HepG2 (cell line): Measurements from ENCODE around the gene BACE1-AS. TPM values are rescaled to one million over a fixed set of nuclear protein-coding genes. Genes with fewer than 3 reads are reported as not detected.
A peak's percentile ranks its signal among the peaks of the same experiment; 100 is the strongest.

ENCODE experiments used
- ATF1 ChIP-seq: IDR thresholded peaks from 2 replicates; pipeline ENCODE4 v1.6.1; 2016; ENCODE audit warnings: mild to moderate bottlenecking, control low read depth
- BORCS8-MEF2B ChIP-seq: sonication (generic); formaldehyde crosslinking; IDR thresholded peaks from 2 replicates; pipeline ENCODE4 v1.8.0; 2022; ENCODE audit warnings: mild to moderate bottlenecking, missing genetic modification reagents
- CCDC6 ChIP-seq: sonication (generic); formaldehyde crosslinking; IDR thresholded peaks from 2 replicates; pipeline ENCODE4 v1.8.1; 2022; ENCODE audit warnings: mild to moderate bottlenecking, missing genetic modification reagents, moderate library complexity
- FOXA3 ChIP-seq: IDR thresholded peaks from 2 replicates; pipeline ENCODE4 v1.6.1; 2016; ENCODE audit warnings: missing genetic modification reagents, missing compliant biosample characterization
- GTF3A ChIP-seq: sonication (generic); formaldehyde crosslinking; conservative IDR thresholded peaks from 2 replicates; pipeline ENCODE4 v1.4.0; 2020; ENCODE audit warnings: mild to moderate bottlenecking, missing genetic modification reagents
- HDAC1 ChIP-seq: sonication (generic); formaldehyde crosslinking; IDR thresholded peaks from 2 replicates; pipeline ENCODE4 v1.5.1; 2020; ENCODE audit warnings: mild to moderate bottlenecking, missing genetic modification reagents
- HOXA7 ChIP-seq: sonication (generic); formaldehyde crosslinking; IDR thresholded peaks from 2 replicates; pipeline ENCODE4 v1.8.1; 2022; ENCODE audit warnings: mild to moderate bottlenecking, missing genetic modification reagents, moderate library complexity
- KDM6A ChIP-seq: IDR thresholded peaks from 2 replicates; pipeline ENCODE4 v1.6.1; 2016; ENCODE audit warnings: low read depth
- MIER3 ChIP-seq: IDR thresholded peaks from 2 replicates; pipeline ENCODE4 v1.6.1; 2016; ENCODE audit warnings: missing compliant biosample characterization, borderline replicate concordance
- NCOR1 ChIP-seq: fragments of 200-600 bp; sonication (generic); IDR thresholded peaks from 2 replicates; pipeline ENCODE4 v1.7.0; 2017; ENCODE audit warnings: antibody characterized with exemption, low read length, borderline replicate concordance
- RCOR2 ChIP-seq: IDR thresholded peaks from 2 replicates; pipeline ENCODE4 v1.6.1; 2016; ENCODE audit warnings: missing biosample characterization, missing genetic modification reagents
- RXRA ChIP-seq: sonication (generic); formaldehyde crosslinking; IDR thresholded peaks from 2 replicates; pipeline ENCODE4 v1.5.1; 2020; ENCODE audit warnings: missing genetic modification reagents
- SMAD9 ChIP-seq: sonication (generic); formaldehyde crosslinking; IDR thresholded peaks from 2 replicates; pipeline ENCODE4 v1.5.1; 2020; ENCODE audit warnings: mild to moderate bottlenecking, missing genetic modification reagents
- SRSF1 ChIP-seq: fragments of 200-400 bp; formaldehyde crosslinking; optimal IDR thresholded peaks from 2 replicates; pipeline ENCODE3; 2017; ENCODE audit warnings: mild to moderate bottlenecking, low read depth, low read length, moderate library complexity
- SRY ChIP-seq: sonication (generic); formaldehyde crosslinking; IDR thresholded peaks from 2 replicates; pipeline ENCODE4 v1.8.0; 2022; ENCODE audit warnings: mild to moderate bottlenecking, missing genetic modification reagents
- TCF7L2 ChIP-seq: IDR thresholded peaks from 2 replicates; pipeline ENCODE4 v1.6.1; 2011; ENCODE audit warnings: mild to moderate bottlenecking, low read depth, low read length, moderate library complexity
- XRCC5 ChIP-seq: fragments of 200-400 bp; formaldehyde crosslinking; optimal IDR thresholded peaks from 2 replicates; pipeline ENCODE3; 2017; ENCODE audit warnings: mild to moderate bottlenecking, low read length
- ZBTB20 ChIP-seq: sonication (generic); formaldehyde crosslinking; IDR thresholded peaks from 2 replicates; pipeline ENCODE4 v1.8.1; 2023; ENCODE audit warnings: missing genetic modification reagents, low read depth, mild to moderate bottlenecking, borderline replicate concordance
- ZFX ChIP-seq: sonication (generic); formaldehyde crosslinking; IDR thresholded peaks from 2 replicates; pipeline ENCODE4 v1.4.0; 2020; ENCODE audit warnings: mild to moderate bottlenecking, low read depth, missing genetic modification reagents, moderate library complexity
- ZNF296 ChIP-seq: sonication (generic); formaldehyde crosslinking; conservative IDR thresholded peaks from 2 replicates; pipeline ENCODE4 v1.5.0; 2020; ENCODE audit warnings: mild to moderate bottlenecking, missing genetic modification reagents
- ZNF430 ChIP-seq: sonication (generic); formaldehyde crosslinking; IDR thresholded peaks from 2 replicates; pipeline ENCODE4 v1.9.0; 2021; ENCODE audit warnings: mild to moderate bottlenecking, missing genetic modification reagents
- ZNF530 ChIP-seq: sonication (generic); formaldehyde crosslinking; IDR thresholded peaks from 2 replicates; pipeline ENCODE4 v1.5.0; 2020; ENCODE audit warnings: low read depth, mild to moderate bottlenecking, missing genetic modification reagents
- ZNF746 ChIP-seq: sonication (generic); formaldehyde crosslinking; IDR thresholded peaks from 2 replicates; pipeline ENCODE4 v1.8.0; 2022; ENCODE audit warnings: mild to moderate bottlenecking, missing genetic modification reagents
- polyA plus RNA-seq, 8 experiments: library from polyadenylated mRNA; depleted of rRNA in 3 of 8; stranded (reverse) in 7 of 8; unstranded in 1 of 8; fragments of >200 nt; fragmentation: Illumina TruSeq in 4 of 8; extraction: Trizol in 4 of 8; gene quantifications; 2 replicates each; pipeline versions ENCODE4 v1.2.1 to v1.2.3, GENCODE V29; 2011 to 2016; ENCODE audit warnings: low read depth in 4 of 8, missing spikeins in 1 of 8, mixed read lengths in 1 of 8; ENCODE audit not compliant: insufficient read depth in 1 of 8
- total RNA-seq, 5 experiments: library from RNA; depleted of rRNA; stranded (reverse); fragments of >200 nt; fragmentation: Illumina TruSeq; extraction: Trizol; gene quantifications; 2 replicates each; pipeline ENCODE4 v1.2.3, GENCODE V29; 2016; ENCODE audit warnings: low read depth in 1 of 5
- TF ChIP-seq, protein P1 (sequence below): sonication (generic); formaldehyde crosslinking; IDR thresholded peaks from 2 replicates; pipeline ENCODE4 v1.8.0; 2022; ENCODE audit warnings: mild to moderate bottlenecking, missing genetic modification reagents
- TF ChIP-seq, protein P2 (sequence below): sonication (generic); formaldehyde crosslinking; IDR thresholded peaks from 2 replicates; pipeline ENCODE4 v1.8.1; 2023; ENCODE audit warnings: mild to moderate bottlenecking, missing genetic modification reagents, borderline replicate concordance
- TF ChIP-seq, protein P3 (sequence below): sonication (generic); formaldehyde crosslinking; IDR thresholded peaks from 2 replicates; pipeline ENCODE4 v1.5.0; 2020; ENCODE audit warnings: mild to moderate bottlenecking, missing genetic modification reagents, borderline replicate concordance
- TF ChIP-seq, protein P4 (sequence below): sonication (generic); formaldehyde crosslinking; IDR thresholded peaks from 2 replicates; pipeline ENCODE4 v1.8.0; 2022; ENCODE audit warnings: mild to moderate bottlenecking, missing genetic modification reagents, moderate library complexity

The BACE1-AS gene
- total and polyA plus RNA-seq, 2 of the 13 experiments (the other 11 are each of a cell fraction or from before 2014, with no cell fraction given), result 2.0 to 3.9 TPM

DNA sequence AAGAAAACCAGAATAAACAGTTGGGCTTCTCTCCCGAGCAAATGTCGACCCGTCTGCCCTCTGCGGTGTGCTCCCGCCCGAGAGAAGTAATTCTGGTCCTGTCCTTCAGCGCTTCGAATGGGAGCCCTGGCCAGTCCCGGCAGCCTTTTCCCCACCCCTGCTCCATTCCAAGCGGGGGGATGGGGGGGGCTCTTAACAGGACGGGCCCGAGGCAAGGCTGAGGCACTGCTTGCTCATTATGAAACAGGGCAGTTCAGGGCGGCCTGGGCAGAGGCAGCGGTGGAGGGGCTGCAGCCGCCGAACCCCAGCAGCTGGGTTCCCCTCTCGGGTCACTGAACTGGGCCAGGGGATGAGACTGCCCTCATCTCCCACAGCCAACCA, 9.1 kb downstream of the BACE1-AS start (continued):
- TF ChIP-seq SRSF1 (peak; percentile 46), ZFX (CRISPR knock-in tag) (no peak), CCDC6 (CRISPR knock-in tag) (no peak), FOXA3 (CRISPR knock-in tag) (no peak), HDAC1 (CRISPR knock-in tag) (peak; percentile 18; the same call in 1 of the 2 replicates), BORCS8-MEF2B (CRISPR knock-in tag) (0 out of 2 replicates have a peak, but pooled peaks have one; percentile 17), SMAD9 (CRISPR knock-in tag) (0 out of 2 replicates have a peak, but pooled peaks have one; percentile 32), SRY (CRISPR knock-in tag) (0 out of 2 replicates have a peak, but pooled peaks have one; percentile 33), RCOR2 (CRISPR knock-in tag) (no peak), MIER3 (no peak), RXRA (CRISPR knock-in tag) (0 out of 2 replicates have a peak, but pooled peaks have one; percentile 10), KDM6A (CRISPR knock-in tag) (no peak; the same call in 1 of the 2 replicates), NCOR1 (no peak), ZNF530 (CRISPR knock-in tag) (no peak), HOXA7 (CRISPR knock-in tag) (no peak), ZBTB20 (CRISPR knock-in tag) (no peak), ZNF746 (CRISPR knock-in tag) (no peak), TCF7L2 (no peak), XRCC5 (peak; percentile 55), ZNF430 (CRISPR knock-in tag) (no peak), ATF1 (CRISPR knock-in tag) (no peak), ZNF296 (CRISPR knock-in tag) (no peak), GTF3A (CRISPR knock-in tag) (no peak)
- TF ChIP-seq, protein P1, sequence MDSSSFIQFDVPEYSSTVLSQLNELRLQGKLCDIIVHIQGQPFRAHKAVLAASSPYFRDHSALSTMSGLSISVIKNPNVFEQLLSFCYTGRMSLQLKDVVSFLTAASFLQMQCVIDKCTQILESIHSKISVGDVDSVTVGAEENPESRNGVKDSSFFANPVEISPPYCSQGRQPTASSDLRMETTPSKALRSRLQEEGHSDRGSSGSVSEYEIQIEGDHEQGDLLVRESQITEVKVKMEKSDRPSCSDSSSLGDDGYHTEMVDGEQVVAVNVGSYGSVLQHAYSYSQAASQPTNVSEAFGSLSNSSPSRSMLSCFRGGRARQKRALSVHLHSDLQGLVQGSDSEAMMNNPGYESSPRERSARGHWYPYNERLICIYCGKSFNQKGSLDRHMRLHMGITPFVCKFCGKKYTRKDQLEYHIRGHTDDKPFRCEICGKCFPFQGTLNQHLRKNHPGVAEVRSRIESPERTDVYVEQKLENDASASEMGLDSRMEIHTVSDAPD (CRISPR knock-in tag), result no peak
- TF ChIP-seq, protein P2, sequence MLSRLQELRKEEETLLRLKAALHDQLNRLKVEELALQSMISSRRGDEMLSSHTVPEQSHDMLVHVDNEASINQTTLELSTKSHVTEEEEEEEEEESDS, result no peak
- TF ChIP-seq, protein P3, sequence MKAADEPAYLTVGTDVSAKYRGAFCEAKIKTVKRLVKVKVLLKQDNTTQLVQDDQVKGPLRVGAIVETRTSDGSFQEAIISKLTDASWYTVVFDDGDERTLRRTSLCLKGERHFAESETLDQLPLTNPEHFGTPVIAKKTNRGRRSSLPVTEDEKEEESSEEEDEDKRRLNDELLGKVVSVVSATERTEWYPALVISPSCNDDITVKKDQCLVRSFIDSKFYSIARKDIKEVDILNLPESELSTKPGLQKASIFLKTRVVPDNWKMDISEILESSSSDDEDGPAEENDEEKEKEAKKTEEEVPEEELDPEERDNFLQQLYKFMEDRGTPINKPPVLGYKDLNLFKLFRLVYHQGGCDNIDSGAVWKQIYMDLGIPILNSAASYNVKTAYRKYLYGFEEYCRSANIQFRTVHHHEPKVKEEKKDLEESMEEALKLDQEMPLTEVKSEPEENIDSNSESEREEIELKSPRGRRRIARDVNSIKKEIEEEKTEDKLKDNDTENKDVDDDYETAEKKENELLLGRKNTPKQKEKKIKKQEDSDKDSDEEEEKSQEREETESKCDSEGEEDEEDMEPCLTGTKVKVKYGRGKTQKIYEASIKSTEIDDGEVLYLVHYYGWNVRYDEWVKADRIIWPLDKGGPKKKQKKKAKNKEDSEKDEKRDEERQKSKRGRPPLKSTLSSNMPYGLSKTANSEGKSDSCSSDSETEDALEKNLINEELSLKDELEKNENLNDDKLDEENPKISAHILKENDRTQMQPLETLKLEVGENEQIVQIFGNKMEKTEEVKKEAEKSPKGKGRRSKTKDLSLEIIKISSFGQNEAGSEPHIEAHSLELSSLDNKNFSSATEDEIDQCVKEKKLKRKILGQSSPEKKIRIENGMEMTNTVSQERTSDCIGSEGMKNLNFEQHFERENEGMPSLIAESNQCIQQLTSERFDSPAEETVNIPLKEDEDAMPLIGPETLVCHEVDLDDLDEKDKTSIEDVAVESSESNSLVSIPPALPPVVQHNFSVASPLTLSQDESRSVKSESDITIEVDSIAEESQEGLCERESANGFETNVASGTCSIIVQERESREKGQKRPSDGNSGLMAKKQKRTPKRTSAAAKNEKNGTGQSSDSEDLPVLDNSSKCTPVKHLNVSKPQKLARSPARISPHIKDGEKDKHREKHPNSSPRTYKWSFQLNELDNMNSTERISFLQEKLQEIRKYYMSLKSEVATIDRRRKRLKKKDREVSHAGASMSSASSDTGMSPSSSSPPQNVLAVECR (CRISPR knock-in tag), result no peak
- TF ChIP-seq, protein P4, sequence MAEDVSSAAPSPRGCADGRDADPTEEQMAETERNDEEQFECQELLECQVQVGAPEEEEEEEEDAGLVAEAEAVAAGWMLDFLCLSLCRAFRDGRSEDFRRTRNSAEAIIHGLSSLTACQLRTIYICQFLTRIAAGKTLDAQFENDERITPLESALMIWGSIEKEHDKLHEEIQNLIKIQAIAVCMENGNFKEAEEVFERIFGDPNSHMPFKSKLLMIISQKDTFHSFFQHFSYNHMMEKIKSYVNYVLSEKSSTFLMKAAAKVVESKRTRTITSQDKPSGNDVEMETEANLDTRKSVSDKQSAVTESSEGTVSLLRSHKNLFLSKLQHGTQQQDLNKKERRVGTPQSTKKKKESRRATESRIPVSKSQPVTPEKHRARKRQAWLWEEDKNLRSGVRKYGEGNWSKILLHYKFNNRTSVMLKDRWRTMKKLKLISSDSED, result no peak
